ENCODE results near the gene VSIG8.

The VSIG8 gene

DNA sequence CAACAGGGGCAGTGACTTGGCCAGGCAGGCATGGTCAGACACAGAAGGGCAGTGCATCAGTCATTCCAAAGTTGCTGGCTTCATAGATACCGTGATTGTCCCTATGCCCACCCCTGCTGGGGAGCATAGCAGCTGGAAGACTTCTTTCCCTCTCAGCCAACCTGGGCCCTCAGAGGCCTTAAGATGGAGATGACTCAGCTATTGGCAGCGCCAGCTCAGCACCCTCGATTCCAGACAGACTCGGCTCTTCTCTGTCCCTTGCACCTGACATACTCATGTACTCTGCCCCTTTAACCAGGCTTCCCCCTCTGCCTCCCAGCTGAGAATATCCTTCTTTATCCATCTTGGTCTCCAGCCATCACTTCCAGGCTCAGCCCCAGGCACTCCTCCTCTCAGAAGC, 19.0 kb downstream of the VSIG8 start:
- H3K4me2 ChIP-seq (ENCODE audit: low read depth, low read length) = no peak overlapping the region
- no peaks in the 10 kb centered on the region for H4K20me1 ChIP-seq (ENCODE audit: insufficient read depth, low read length)
- H2AFZ ChIP-seq (ENCODE audit: low read length) = no peak overlapping the region
- H3K27me3 ChIP-seq (replicated peaks; ENCODE audit: insufficient read depth, low read length) = no peaks in the 10 kb centered on the region
- H3F3A ChIP-seq (ENCODE audit: insufficient read depth, low read length) = no peaks in the 10 kb centered on the region
- H3K9me2 ChIP-seq (replicated peaks; ENCODE audit: insufficient read depth, low read length) = no peaks in the 10 kb centered on the region
- no peak for TF ChIP-seq EZH2 (optimal IDR thresholded peaks at IDR 0.05; ENCODE audit: low read depth, low read length)
- TF ChIP-seq, protein P1, sequence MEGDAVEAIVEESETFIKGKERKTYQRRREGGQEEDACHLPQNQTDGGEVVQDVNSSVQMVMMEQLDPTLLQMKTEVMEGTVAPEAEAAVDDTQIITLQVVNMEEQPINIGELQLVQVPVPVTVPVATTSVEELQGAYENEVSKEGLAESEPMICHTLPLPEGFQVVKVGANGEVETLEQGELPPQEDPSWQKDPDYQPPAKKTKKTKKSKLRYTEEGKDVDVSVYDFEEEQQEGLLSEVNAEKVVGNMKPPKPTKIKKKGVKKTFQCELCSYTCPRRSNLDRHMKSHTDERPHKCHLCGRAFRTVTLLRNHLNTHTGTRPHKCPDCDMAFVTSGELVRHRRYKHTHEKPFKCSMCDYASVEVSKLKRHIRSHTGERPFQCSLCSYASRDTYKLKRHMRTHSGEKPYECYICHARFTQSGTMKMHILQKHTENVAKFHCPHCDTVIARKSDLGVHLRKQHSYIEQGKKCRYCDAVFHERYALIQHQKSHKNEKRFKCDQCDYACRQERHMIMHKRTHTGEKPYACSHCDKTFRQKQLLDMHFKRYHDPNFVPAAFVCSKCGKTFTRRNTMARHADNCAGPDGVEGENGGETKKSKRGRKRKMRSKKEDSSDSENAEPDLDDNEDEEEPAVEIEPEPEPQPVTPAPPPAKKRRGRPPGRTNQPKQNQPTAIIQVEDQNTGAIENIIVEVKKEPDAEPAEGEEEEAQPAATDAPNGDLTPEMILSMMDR (IDR thresholded peaks at IDR 0.05; ENCODE audit: low read length) = no peak
- TF ChIP-seq EZH2phosphoT487 (IDR thresholded peaks at IDR 0.05; ENCODE audit: low read length) = no peak
- no peak for DNase-seq
- H3K27ac ChIP-seq (ENCODE audit: low read length) = no peak overlapping the region
- H3K36me3 ChIP-seq (replicated peaks; ENCODE audit: insufficient read depth, low read length) = no peaks in the 10 kb centered on the region
- no peak overlapping the region for H3K9ac ChIP-seq (ENCODE audit: low read length)
- no peaks in the 10 kb centered on the region for H3K79me2 ChIP-seq (ENCODE audit: low read length)
- no peak overlapping the region for H3K4me3 ChIP-seq (ENCODE audit: low read length)
- H3K4me1 ChIP-seq (ENCODE audit: low read length) = no peaks in the 10 kb centered on the region
- H3K9me3 ChIP-seq (replicated peaks; ENCODE audit: insufficient read depth, low read length) = no peaks in the 10 kb centered on the region

DNA sequence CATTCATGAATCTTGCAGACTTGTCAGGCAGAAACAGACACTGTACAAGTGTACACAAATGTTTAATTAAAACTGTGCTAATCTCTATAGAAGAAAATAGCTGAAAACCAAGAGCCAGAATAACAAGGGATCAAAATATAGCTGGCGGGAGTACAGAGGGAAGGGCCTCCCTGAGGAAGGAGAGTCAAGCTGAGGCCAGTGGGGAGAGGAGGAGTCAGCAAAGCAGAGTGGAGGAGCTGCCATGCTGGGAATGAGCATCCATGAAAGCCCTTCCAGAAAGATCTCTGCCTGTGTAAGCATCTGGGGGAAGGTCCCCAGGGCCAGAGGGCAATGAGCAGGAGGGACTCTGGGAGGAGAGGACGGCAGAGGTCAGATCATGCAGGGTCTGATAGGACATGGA, 20.7 kb downstream of the VSIG8 start:
- H3K9me2 ChIP-seq (replicated peaks; ENCODE audit: insufficient read depth, low read length) = no peaks in the 10 kb centered on the region
- H3K79me2 ChIP-seq (ENCODE audit: low read length) = no peaks in the 10 kb centered on the region
- no peak overlapping the region for H3K4me2 ChIP-seq (ENCODE audit: low read depth, low read length)
- H4K20me1 ChIP-seq (ENCODE audit: insufficient read depth, low read length) = no peaks in the 10 kb centered on the region
- no peaks in the 10 kb centered on the region for H3F3A ChIP-seq (ENCODE audit: insufficient read depth, low read length)
- no peaks in the 10 kb centered on the region for H3K9me3 ChIP-seq (replicated peaks; ENCODE audit: insufficient read depth, low read length)
- H3K9ac ChIP-seq (ENCODE audit: low read length) = no peak overlapping the region
- H3K27ac ChIP-seq (ENCODE audit: low read length) = no peak overlapping the region
- no peak for DNase-seq
- H3K4me3 ChIP-seq (ENCODE audit: low read length) = no peak overlapping the region
- no peaks in the 10 kb centered on the region for H3K4me1 ChIP-seq (ENCODE audit: low read length)
- H2AFZ ChIP-seq (ENCODE audit: low read length) = no peak overlapping the region
- TF ChIP-seq, protein P1 (IDR thresholded peaks at IDR 0.05; ENCODE audit: low read length) = no peak
- TF ChIP-seq EZH2phosphoT487 (IDR thresholded peaks at IDR 0.05; ENCODE audit: low read length) (no peak), EZH2 (optimal IDR thresholded peaks at IDR 0.05; ENCODE audit: low read depth, low read length) (no peak)
- no peaks in the 10 kb centered on the region for H3K27me3 ChIP-seq (replicated peaks; ENCODE audit: insufficient read depth, low read length)
- H3K36me3 ChIP-seq (replicated peaks; ENCODE audit: insufficient read depth, low read length) = no peaks in the 10 kb centered on the region

- Histone ChIP-seq H3K4me1 (ENCODE audit: low read length) (no peaks in the 10 kb centered on the region), H3F3A (ENCODE audit: insufficient read depth, low read length) (no peaks in the 10 kb centered on the region), H2AFZ (ENCODE audit: low read length) (no peak overlapping the region), H3K9ac (ENCODE audit: low read length) (no peak overlapping the region), H4K20me1 (ENCODE audit: insufficient read depth, low read length) (no peaks in the 10 kb centered on the region), H3K36me3 (replicated peaks; ENCODE audit: insufficient read depth, low read length) (no peaks in the 10 kb centered on the region), H3K9me3 (replicated peaks; ENCODE audit: insufficient read depth, low read length) (no peaks in the 10 kb centered on the region), H3K9me2 (replicated peaks; ENCODE audit: insufficient read depth, low read length) (no peaks in the 10 kb centered on the region), H3K4me3 (ENCODE audit: low read length) (no peak overlapping the region), H3K27ac (ENCODE audit: low read length) (no peak overlapping the region), H3K79me2 (ENCODE audit: low read length) (no peaks in the 10 kb centered on the region), H3K27me3 (replicated peaks; ENCODE audit: insufficient read depth, low read length) (no peaks in the 10 kb centered on the region), H3K4me2 (ENCODE audit: low read depth, low read length) (no peak overlapping the region)
- TF ChIP-seq EZH2 (optimal IDR thresholded peaks at IDR 0.05; ENCODE audit: low read depth, low read length) (no peak), EZH2phosphoT487 (IDR thresholded peaks at IDR 0.05; ENCODE audit: low read length) (no peak)
- TF ChIP-seq, protein P1 (IDR thresholded peaks at IDR 0.05; ENCODE audit: low read length) = no peak
- no peak for DNase-seq
Observed at GRCh38 chr1:159839116-159839849, 23.2 kb downstream of the VSIG8 start.

Measured in MM.1S (cell line).